Body of pancreas (tissue), 4 donors: Measurements from ENCODE around the gene EHBP1. TPM values are rescaled to one million over a fixed set of nuclear protein-coding genes. Genes with fewer than 3 reads are reported as not detected.
A peak's percentile ranks its signal among the peaks of the same experiment; 100 is the strongest.

Source experiments
- ATAC-seq: fragments of 150-250 bp; one replicate; pipeline ENCODE4 v1.9.1; 2016
- DNase-seq, 4 donors: peaks; one replicate each; pipeline ENCODE4 v3.0.0-alpha.2; 2019
- H3K27ac ChIP-seq, 4 donors: fragments of 200-600 bp; sonication (generic); 1 replicate in 3 of 4; 2 replicates in 1 of 4; pipeline versions ENCODE4 v1.5.1 to v1.6.1; 2016 to 2019; ENCODE audit warnings: mild to moderate bottlenecking in 1 of 4, mixed read lengths in 1 of 4, moderate library complexity in 1 of 4
- H3K27me3 ChIP-seq, 2 donors: fragments of 200-600 bp; sonication (generic); one replicate each; pipeline ENCODE4 v1.6.0; 2016; ENCODE audit warnings: mild to moderate bottlenecking in 1 of 2
- H3K36me3 ChIP-seq, 2 donors: fragments of 200-600 bp; sonication (generic); replicated peaks in 1 of 2; 2 replicates each; pipeline ENCODE4 v1.5.1; 2016; ENCODE audit warnings: low read depth in 2 of 2; ENCODE audit not compliant: insufficient read depth in 1 of 2
- H3K4me1 ChIP-seq: fragments of 200-600 bp; sonication (generic); one replicate; pipeline ENCODE4 v1.6.0; 2016
- H3K4me3 ChIP-seq, 2 donors: fragments of 200-600 bp; sonication (generic); 1 replicate in 1 of 2; 2 replicates in 1 of 2; pipeline ENCODE4 v1.5.1; 2016 to 2019
- H3K9me3 ChIP-seq, 3 donors: fragments of 200-600 bp; sonication (generic); 1 replicate in 2 of 3; 2 replicates in 1 of 3; pipeline ENCODE4 v1.5.1; 2016
- CTCF ChIP-seq, 7 experiments: fragments of 450-650 bp in 4 of 7; fragments of 200-600 bp in 3 of 7; sonication (generic) in 3 of 7; IDR thresholded peaks; one replicate each; pipeline ENCODE4 v1.5.1; 2016 to 2019; ENCODE audit warnings: antibody characterized with exemption in 7 of 7
- POLR2A ChIP-seq, 3 donors: fragments of 450-650 bp; IDR thresholded peaks; one replicate each; pipeline ENCODE4 v1.6.1; 2016; ENCODE audit warnings: antibody characterized with exemption in 3 of 3, mild to moderate bottlenecking in 2 of 3
- WGBS, 2 donors: methylation state at CpG; one replicate each; pipeline ENCODE4 v1.1.5; 2017; 5-methylcytosine and 5-hydroxymethylcytosine counted together
- intact Hi-C: fragments of 100-400 bp; cut with DNase I; formaldehyde crosslinking; loops from one replicate; pipeline ENCODE4 v1.15.1; 2023
- total RNA-seq, 2 donors: library from RNA; depleted of rRNA; stranded (reverse); fragments of >200 nt; gene quantifications; one replicate each; pipeline ENCODE4 v1.1.0, GENCODE V29; 2016

Gene EHBP1
- total RNA-seq, 2 donors from 2014 or later: 43.6 to 45.8 TPM

DNA sequence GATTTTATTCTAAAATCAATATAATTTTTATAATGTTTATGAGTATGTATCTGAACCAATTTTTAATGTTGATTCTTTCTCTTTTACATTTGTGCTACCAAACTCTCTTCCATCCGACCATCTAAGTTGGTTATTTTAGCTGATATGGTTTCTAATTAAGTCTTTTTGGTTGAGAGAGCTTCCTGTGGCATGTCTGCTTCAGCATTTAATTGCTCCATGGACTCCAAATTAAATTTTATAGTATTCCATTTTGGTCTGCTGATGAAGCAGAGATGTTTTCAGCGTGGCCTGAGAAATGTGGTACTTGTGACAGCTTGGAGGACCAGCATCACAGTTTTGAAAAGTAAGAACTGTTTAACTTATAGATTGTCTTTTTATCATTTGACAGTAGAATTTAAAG is 105.6 kb downstream of the EHBP1 start:
- intact Hi-C loops: no loop called here
- Histone ChIP-seq H3K4me1 (no peaks in the 10 kb centered on the region), H3K4me3 (no peak overlapping the region), H3K36me3 (no peaks in the 10 kb centered on the region), H3K9me3 (no peaks in the 10 kb centered on the region), H3K27me3 (no peaks in the 10 kb centered on the region), H3K27ac (no peak overlapping the region)
- 90 to 91% methylated on average over 2 of the region's 2 CpGs for WGBS, 2 donors
- TF ChIP-seq CTCF (IDR thresholded peaks at IDR 0.05): no peak
- no peak for TF ChIP-seq POLR2A (IDR thresholded peaks at IDR 0.05)
- ATAC-seq (no peak), DNase-seq (no peak)

GRCh38 chr2:62811972-62812371 is 106.5 kb downstream of the EHBP1 start:
- H3K27ac ChIP-seq: no peak overlapping the region
- H3K36me3 ChIP-seq: no peaks in the 10 kb centered on the region
- DNase-seq (no peak), ATAC-seq (no peak)
- H3K27me3 ChIP-seq: no peaks in the 10 kb centered on the region
- H3K4me1 ChIP-seq: no peaks in the 10 kb centered on the region
- H3K4me3 ChIP-seq: no peak overlapping the region
- WGBS, 2 donors: 96 to 98% methylated on average over 2 of the region's 2 CpGs
- H3K9me3 ChIP-seq: no peaks in the 10 kb centered on the region
- intact Hi-C loops: no loop called here
- TF ChIP-seq CTCF (IDR thresholded peaks at IDR 0.05) (no peak), POLR2A (IDR thresholded peaks at IDR 0.05) (no peak)

DNA sequence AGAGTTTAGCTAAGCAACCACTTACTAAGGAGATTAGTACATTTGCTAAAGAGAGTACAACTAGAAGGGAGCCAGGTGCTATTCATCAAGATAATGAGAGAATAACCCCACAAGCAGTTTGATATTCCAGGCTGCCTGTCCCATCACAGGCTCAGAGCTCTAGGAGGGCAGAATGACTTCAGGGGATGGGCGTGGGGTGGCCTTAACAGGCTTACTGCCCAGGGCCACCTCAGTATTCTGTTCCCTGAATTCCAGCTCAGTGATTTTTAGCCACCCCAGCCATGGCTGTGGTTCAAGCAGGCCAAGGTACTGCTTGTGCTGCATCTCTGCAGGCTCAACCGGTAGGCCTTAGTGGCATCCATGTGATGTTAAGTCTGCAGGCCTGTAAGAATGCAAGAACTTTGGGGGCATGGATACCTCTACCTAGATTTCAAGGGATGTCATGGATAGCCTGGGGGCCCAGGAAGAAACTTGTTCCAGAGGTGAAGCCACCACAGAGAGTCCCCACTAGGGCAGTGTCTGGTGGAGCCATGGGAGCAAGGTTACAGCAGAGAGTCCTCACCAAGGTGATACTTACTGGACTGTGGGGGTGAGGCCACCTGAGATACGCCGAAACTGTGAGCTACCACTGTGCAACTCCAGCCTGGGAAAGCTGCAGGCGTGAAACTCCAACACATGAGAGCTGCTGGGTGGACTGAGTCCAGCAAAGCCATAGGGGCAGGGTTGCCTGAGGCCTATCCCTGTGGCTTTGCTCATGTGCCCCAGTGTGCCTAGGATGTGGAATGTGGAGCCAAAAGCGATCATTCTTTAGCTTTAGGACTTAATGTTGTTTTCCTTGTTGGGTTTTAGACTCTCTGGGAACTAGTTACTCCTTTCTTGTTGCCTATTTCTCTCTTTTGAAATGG is 107.7 kb downstream of the EHBP1 start:
- 77% methylated on average over 5 to 6 of the region's 6 CpGs for WGBS, 2 donors
- TF ChIP-seq CTCF (IDR thresholded peaks at IDR 0.05): no peak
- TF ChIP-seq POLR2A (IDR thresholded peaks at IDR 0.05): no peak
- DNase-seq: no peak
- intact Hi-C loops: no loop called here
- Histone ChIP-seq H3K36me3 (no peaks in the 10 kb centered on the region), H3K4me1 (no peaks in the 10 kb centered on the region), H3K4me3 (no peak overlapping the region), H3K27ac (no peak overlapping the region), H3K9me3 (no peaks in the 10 kb centered on the region), H3K27me3 (no peaks in the 10 kb centered on the region)
- ATAC-seq: no peak

DNA sequence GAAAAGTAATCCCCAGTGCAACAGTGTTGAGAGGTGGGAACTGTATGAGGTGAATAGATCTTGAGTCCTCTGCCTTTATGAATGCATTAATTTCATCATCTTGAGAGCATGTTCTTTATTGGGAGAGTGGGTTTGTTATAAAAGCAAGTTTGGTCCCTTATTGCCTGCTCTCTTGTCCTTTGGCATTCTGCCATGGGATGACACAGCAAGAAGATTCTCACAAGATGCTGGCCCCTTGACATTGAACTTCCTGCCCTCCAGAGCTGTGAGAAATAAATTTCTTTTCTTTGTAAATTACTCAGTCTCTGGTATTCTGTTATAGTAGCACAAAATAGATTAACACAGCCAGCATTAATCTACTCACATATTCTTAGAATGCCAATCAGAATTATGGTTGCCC is 108.6 kb downstream of the EHBP1 start:
- DNase-seq: peak in 1 of 4 donors; percentile 3
- no peaks in the 10 kb centered on the region for H3K9me3 ChIP-seq
- H3K4me3 ChIP-seq: no peak overlapping the region
- intact Hi-C loops: no loop called here
- H3K4me1 ChIP-seq: no peaks in the 10 kb centered on the region
- no peaks in the 10 kb centered on the region for H3K27me3 ChIP-seq
- TF ChIP-seq CTCF (IDR thresholded peaks at IDR 0.05) (no peak), POLR2A (IDR thresholded peaks at IDR 0.05) (no peak)
- no peak for ATAC-seq
- H3K27ac ChIP-seq: no peak overlapping the region
- H3K36me3 ChIP-seq: no peaks in the 10 kb centered on the region

- H3K4me3 ChIP-seq: no peak overlapping the region
- no peak overlapping the region for H3K27ac ChIP-seq
- TF ChIP-seq POLR2A (IDR thresholded peaks at IDR 0.05) (no peak), CTCF (IDR thresholded peaks at IDR 0.05) (no peak)
- H3K27me3 ChIP-seq: no peaks in the 10 kb centered on the region
- DNase-seq (no peak), ATAC-seq (no peak)
- H3K36me3 ChIP-seq: no peaks in the 10 kb centered on the region
- no peaks in the 10 kb centered on the region for H3K9me3 ChIP-seq
- intact Hi-C loops: no loop called here
- peaks cover 10% of the 10 kb centered on the region for H3K4me1 ChIP-seq
- 77 to 83% methylated on average over 1 of the region's 1 CpG for WGBS, 2 donors
Observed at GRCh38 chr2:62817348-62817747, 111.8 kb downstream of the EHBP1 start.
